Sigmoid colon (tissue), 7 donors: ENCODE measurements around the gene SMIM38. TPM values are rescaled to one million over a fixed set of nuclear protein-coding genes. Genes with fewer than 3 reads are reported as not detected.

Source experiments
- DNase-seq: peaks from one replicate; pipeline ENCODE4 v3.0.0-alpha.2; 2019
- H3K27ac ChIP-seq, 4 donors: fragments of 200-600 bp; sonication (generic); one replicate each; pipeline ENCODE4 v1.5.1; 2016 to 2019; ENCODE audit warnings: mild to moderate bottlenecking in 1 of 4
- H3K27me3 ChIP-seq, 3 donors: fragments of 200-600 bp; sonication (generic); one replicate each; pipeline ENCODE4 v1.5.1; 2019; ENCODE audit warnings: mild to moderate bottlenecking in 1 of 3
- H3K36me3 ChIP-seq, 4 donors: fragments of 200-600 bp; sonication (generic); one replicate each; pipeline ENCODE4 v1.5.1; 2016 to 2019
- H3K4me1 ChIP-seq, 4 donors: fragments of 200-600 bp; sonication (generic); one replicate each; pipeline ENCODE4 v1.5.1; 2017 to 2019
- H3K4me3 ChIP-seq, 4 donors: fragments of 200-600 bp; sonication (generic); one replicate each; pipeline ENCODE4 v1.5.1; 2017 to 2019; ENCODE audit warnings: mild to moderate bottlenecking in 2 of 4, moderate library complexity in 1 of 4
- H3K9me3 ChIP-seq, 4 donors: fragments of 200-600 bp in 3 of 4; sonication (generic) in 3 of 4; one replicate each; pipeline versions ENCODE4 v1.5.1 to v1.6.1; 2013 to 2019
- EP300 ChIP-seq, 4 donors: sonication (generic); formaldehyde crosslinking; IDR thresholded peaks; one replicate each; pipeline ENCODE4 v1.6.1; 2017; ENCODE audit warnings: antibody characterized with exemption in 4 of 4
- POLR2A ChIP-seq, 2 donors: fragments of 450-650 bp; IDR thresholded peaks; one replicate each; pipeline ENCODE4 v1.6.1; 2016; ENCODE audit warnings: antibody characterized with exemption in 2 of 2, mild to moderate bottlenecking in 2 of 2, moderate library complexity in 2 of 2
- POLR2AphosphoS5 ChIP-seq, 4 donors: sonication (generic); formaldehyde crosslinking; IDR thresholded peaks; one replicate each; pipeline ENCODE4 v1.6.1; 2017; ENCODE audit warnings: antibody characterized with exemption in 4 of 4
- WGBS, 2 donors: extraction: QIAGEN DNeasy Blood & Tissue Kit; methylation state at CpG; one replicate each; pipeline ENCODE4 v1.1.7; 2013; 5-methylcytosine and 5-hydroxymethylcytosine counted together
- intact Hi-C: fragments of 100-400 bp; cut with DNase I; formaldehyde crosslinking; loops from one replicate; pipeline ENCODE4 v1.15.1; 2023
- polyA plus RNA-seq, 3 donors: library from polyadenylated mRNA; stranded (reverse); fragments of 200-250 nt; gene quantifications; one replicate each; pipeline ENCODE4 v1.2.3, GENCODE V29; 2013
- total RNA-seq, 4 donors: library from RNA; depleted of rRNA; stranded (reverse); fragments of >200 nt; gene quantifications; one replicate each; pipeline ENCODE4 v1.1.0, GENCODE V29; 2016
- TF ChIP-seq, protein P1 (sequence below), 4 experiments: fragments of 450-650 bp in 3 of 4; fragments of 200-600 bp in 1 of 4; IDR thresholded peaks; one replicate each; pipeline ENCODE4 v1.5.1; 2016 to 2019; ENCODE audit warnings: antibody characterized with exemption in 4 of 4, mild to moderate bottlenecking in 3 of 4, moderate library complexity in 2 of 4
- donor health status: healthy with polysubstance abuse.
- donor health status: Bipolar disorder and iron deficiency.
- donor health status: healthy.

SMIM38 gene
- total and polyA plus RNA-seq, 7 donors, result 0.19 to 5.4 (median 1.8) TPM; not detected in 2

DNA sequence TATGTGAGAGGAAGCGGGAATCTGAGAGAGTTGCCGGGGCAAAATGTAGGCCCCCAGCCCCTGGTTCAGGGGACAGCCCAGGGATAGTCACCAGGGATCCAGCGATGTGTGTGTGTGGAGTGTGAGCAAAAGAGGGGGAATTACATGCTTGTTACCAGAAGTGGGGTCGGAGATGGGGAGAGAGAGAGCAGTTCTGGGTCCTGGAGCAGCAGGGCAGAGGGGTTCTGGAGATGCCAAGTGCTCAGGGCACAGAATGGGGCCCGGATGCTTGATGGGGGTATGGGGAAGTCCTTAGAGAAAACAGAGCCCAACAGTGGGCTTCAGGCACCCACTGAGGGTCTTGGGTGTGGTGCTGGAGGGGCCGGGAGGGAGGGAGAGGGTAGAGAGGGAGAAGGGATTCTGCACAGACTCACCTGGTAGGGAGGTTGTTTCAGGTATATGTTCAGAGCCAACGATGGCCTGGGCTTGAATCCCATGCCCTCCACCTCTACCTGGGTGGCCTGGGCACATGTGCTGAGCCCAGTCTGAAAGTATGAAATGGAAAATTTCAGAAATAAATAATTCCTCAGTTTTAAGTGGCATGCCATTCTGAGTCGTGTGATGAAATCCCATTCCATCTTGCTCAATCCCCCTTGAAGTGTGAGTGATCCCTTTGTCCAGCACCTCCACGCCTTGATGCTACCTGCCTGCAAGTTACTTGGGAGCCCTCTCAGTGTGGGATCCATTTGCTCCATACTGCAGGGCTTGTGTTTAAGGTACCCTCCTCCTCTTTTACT is 12.4 kb downstream of the SMIM38 start:
- no peaks in the 10 kb centered on the region for H3K27me3 ChIP-seq
- H3K9me3 ChIP-seq, result no peaks in the 10 kb centered on the region
- TF ChIP-seq, protein P1, sequence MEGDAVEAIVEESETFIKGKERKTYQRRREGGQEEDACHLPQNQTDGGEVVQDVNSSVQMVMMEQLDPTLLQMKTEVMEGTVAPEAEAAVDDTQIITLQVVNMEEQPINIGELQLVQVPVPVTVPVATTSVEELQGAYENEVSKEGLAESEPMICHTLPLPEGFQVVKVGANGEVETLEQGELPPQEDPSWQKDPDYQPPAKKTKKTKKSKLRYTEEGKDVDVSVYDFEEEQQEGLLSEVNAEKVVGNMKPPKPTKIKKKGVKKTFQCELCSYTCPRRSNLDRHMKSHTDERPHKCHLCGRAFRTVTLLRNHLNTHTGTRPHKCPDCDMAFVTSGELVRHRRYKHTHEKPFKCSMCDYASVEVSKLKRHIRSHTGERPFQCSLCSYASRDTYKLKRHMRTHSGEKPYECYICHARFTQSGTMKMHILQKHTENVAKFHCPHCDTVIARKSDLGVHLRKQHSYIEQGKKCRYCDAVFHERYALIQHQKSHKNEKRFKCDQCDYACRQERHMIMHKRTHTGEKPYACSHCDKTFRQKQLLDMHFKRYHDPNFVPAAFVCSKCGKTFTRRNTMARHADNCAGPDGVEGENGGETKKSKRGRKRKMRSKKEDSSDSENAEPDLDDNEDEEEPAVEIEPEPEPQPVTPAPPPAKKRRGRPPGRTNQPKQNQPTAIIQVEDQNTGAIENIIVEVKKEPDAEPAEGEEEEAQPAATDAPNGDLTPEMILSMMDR (IDR thresholded peaks at IDR 0.05), result no peak
- TF ChIP-seq POLR2A (IDR thresholded peaks at IDR 0.05) (no peak), EP300 (IDR thresholded peaks at IDR 0.05) (no peak), POLR2AphosphoS5 (IDR thresholded peaks at IDR 0.05) (no peak)
- H3K27ac ChIP-seq, result peak overlapping the region in 1 of 4 donors; percentile 90
- WGBS, 2 donors, result 75 to 84% methylated on average over 9 of the region's 9 CpGs
- no peak for DNase-seq
- peaks cover 0 to 26% (median 20%) of the 10 kb centered on the region in 4 donors for H3K4me1 ChIP-seq
- H3K36me3 ChIP-seq, result no peaks in the 10 kb centered on the region
- intact Hi-C loops, result no loop called here
- H3K4me3 ChIP-seq, result no peak overlapping the region

DNA sequence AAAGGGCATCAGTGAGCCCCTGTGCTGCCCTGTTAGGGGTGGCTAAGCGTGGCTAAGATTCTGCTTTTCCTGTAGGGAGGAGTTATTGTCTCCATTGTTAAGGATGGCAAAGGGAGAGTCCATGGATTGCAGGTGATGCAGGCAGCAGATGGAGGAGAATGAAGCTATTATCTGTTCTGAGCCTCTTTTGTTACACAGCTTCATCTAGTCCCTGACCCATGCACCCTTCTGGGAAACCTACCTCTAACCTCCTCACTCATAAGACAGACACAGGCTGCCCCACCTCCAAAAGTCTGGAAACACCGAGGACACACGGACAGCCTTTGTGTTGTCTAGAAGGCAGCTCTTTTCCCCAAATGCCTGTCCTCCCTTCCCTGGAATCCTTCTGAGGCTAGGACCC is 13.7 kb downstream of the SMIM38 start:
- TF ChIP-seq EP300 (IDR thresholded peaks at IDR 0.05), result no peak
- TF ChIP-seq, protein P1 (IDR thresholded peaks at IDR 0.05), result no peak
- intact Hi-C loops, result no loop called here
- Histone ChIP-seq H3K4me1 (peaks cover 0 to 26% (median 20%) of the 10 kb centered on the region in 4 donors), H3K9me3 (no peaks in the 10 kb centered on the region), H3K36me3 (no peaks in the 10 kb centered on the region), H3K4me3 (no peak overlapping the region), H3K27ac (no peak overlapping the region), H3K27me3 (no peaks in the 10 kb centered on the region)
- DNase-seq, result no peak
- 93 to 97% methylated on average over 3 of the region's 3 CpGs for WGBS, 2 donors

DNA sequence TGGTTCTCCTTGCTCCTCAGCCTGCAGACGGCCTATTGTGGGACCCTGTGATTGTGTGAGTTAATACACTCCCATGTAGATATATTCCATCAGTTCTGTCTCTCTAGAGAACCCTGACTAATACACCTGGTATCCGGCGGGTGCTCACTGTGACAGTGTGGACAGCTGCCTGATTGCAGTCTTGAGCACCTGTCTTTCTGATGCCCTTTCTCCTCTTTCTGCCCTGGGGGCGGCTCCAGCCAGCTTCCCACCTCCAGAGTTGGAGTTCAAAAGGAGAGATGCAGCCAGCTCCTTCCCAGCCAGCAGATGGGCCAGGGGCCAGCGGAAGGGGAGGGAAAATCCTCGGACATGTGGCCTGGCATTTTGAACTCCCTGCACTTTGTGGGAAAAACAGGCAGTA is 15.0 kb downstream of the SMIM38 start:
- no peak for DNase-seq
- intact Hi-C loops, result no loop called here
- Histone ChIP-seq H3K27me3 (no peaks in the 10 kb centered on the region), H3K36me3 (no peaks in the 10 kb centered on the region), H3K27ac (no peak overlapping the region), H3K4me1 (peaks cover 0 to 25% (median 20%) of the 10 kb centered on the region in 4 donors), H3K4me3 (no peak overlapping the region), H3K9me3 (peaks cover 0 to 4% (median 1%) of the 10 kb centered on the region in 4 donors)
- 81 to 87% methylated on average over 6 of the region's 6 CpGs for WGBS, 2 donors
- TF ChIP-seq POLR2AphosphoS5 (IDR thresholded peaks at IDR 0.05) (no peak), POLR2A (IDR thresholded peaks at IDR 0.05) (no peak), EP300 (IDR thresholded peaks at IDR 0.05) (no peak)
- TF ChIP-seq, protein P1 (IDR thresholded peaks at IDR 0.05), result no peak

- no peak for TF ChIP-seq POLR2A (IDR thresholded peaks at IDR 0.05)
- no peak for TF ChIP-seq EP300 (IDR thresholded peaks at IDR 0.05)
- TF ChIP-seq, protein P1 (IDR thresholded peaks at IDR 0.05), result no peak
- TF ChIP-seq POLR2AphosphoS5 (IDR thresholded peaks at IDR 0.05), result no peak
- Histone ChIP-seq H3K27me3 (no peaks in the 10 kb centered on the region), H3K27ac (no peak overlapping the region)
Measured at GRCh38 chr11:69171476-69172240, 15.9 kb downstream of the SMIM38 start.

More at GRCh38 chr11:69171476-69172240, 15.9 kb downstream of the SMIM38 start:
- WGBS, 2 donors, result 83 to 88% methylated on average over 6 of the region's 6 CpGs
- Histone ChIP-seq H3K9me3 (peaks cover 0 to 4% (median 1%) of the 10 kb centered on the region in 4 donors), H3K36me3 (no peaks in the 10 kb centered on the region), H3K4me1 (peaks cover 0 to 16% (median 12%) of the 10 kb centered on the region in 4 donors), H3K4me3 (no peak overlapping the region)
- intact Hi-C loops, result no loop called here
- DNase-seq, result no peak
